ENCODE measurements around the gene CATSPER3.

GRCh38 chr5:135035678-135036030 lies 67.9 kb downstream of the CATSPER3 start:
- no peak for TF ChIP-seq CTCF (IDR thresholded peaks at IDR 0.05)
- TF ChIP-seq POLR2AphosphoS5 (IDR thresholded peaks at IDR 0.05): no peak
